ENCODE measurements around the gene ADAMTS17. TPM values are rescaled to one million over a fixed set of nuclear protein-coding genes. Genes with fewer than 3 reads are reported as not detected.

ADAMTS17 gene
- total RNA-seq, 1 donor from 2014 or later: 0.99 TPM

DNA sequence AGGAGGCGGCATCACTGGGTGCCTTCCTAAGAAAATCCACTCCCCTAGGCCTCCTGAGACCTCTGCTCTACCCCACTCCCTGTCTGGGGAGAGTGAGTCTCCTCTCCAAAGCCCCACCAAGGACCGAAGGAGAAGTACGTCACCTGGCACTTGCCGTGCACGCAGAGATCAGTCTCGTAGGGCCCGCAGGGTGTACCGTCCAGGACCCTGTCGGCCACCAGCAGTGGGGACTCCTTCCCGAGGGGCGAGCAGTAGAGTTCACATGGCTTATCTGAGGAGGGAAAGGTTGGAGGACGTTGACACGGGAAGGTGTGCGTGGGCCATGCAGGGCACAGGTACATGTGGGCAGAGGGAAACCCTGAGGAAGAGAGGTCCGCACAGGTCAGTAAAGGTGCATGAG, 232.9 kb downstream of the ADAMTS17 start:
- Histone ChIP-seq H3K36me3 (no peaks in the 10 kb centered on the region), H3K27ac (replicated peaks) (no peak overlapping the region), H3K4me3 (no peak overlapping the region), H3K9me3 (replicated peaks) (no peaks in the 10 kb centered on the region), H3K27me3 (ENCODE audit: low read depth) (no peaks in the 10 kb centered on the region), H3K4me1 (peaks cover 46% of the 10 kb centered on the region)
- intact Hi-C loops (cut with micrococcal nuclease): no loop called here
- no peak for DNase-seq
- TF ChIP-seq, protein P1, sequence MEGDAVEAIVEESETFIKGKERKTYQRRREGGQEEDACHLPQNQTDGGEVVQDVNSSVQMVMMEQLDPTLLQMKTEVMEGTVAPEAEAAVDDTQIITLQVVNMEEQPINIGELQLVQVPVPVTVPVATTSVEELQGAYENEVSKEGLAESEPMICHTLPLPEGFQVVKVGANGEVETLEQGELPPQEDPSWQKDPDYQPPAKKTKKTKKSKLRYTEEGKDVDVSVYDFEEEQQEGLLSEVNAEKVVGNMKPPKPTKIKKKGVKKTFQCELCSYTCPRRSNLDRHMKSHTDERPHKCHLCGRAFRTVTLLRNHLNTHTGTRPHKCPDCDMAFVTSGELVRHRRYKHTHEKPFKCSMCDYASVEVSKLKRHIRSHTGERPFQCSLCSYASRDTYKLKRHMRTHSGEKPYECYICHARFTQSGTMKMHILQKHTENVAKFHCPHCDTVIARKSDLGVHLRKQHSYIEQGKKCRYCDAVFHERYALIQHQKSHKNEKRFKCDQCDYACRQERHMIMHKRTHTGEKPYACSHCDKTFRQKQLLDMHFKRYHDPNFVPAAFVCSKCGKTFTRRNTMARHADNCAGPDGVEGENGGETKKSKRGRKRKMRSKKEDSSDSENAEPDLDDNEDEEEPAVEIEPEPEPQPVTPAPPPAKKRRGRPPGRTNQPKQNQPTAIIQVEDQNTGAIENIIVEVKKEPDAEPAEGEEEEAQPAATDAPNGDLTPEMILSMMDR (IDR thresholded peaks at IDR 0.05; ENCODE audit: borderline replicate concordance): no peak

DNA sequence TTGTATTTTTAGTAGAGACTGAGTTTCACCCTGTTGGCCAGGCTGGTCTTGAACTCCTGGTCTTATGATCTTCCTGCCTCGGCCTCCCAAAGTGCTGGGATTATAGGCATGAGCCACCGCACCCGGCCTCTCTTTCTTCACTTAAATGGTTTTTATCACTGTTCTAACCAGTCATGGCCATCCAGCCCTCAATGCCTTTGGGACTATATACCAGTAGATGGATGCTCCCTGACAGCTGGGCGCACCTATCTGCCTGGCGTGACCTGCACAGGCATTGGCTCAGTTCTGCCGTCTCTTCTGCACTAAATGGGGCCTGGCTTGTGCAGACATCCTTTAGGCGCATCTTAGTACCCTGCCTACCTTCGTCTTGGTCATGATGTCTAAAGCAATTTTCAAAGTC, 233.4 kb downstream of the ADAMTS17 start:
- intact Hi-C loops (cut with micrococcal nuclease): no loop called here
- no peak for DNase-seq
- no peaks in the 10 kb centered on the region for H3K36me3 ChIP-seq

DNA sequence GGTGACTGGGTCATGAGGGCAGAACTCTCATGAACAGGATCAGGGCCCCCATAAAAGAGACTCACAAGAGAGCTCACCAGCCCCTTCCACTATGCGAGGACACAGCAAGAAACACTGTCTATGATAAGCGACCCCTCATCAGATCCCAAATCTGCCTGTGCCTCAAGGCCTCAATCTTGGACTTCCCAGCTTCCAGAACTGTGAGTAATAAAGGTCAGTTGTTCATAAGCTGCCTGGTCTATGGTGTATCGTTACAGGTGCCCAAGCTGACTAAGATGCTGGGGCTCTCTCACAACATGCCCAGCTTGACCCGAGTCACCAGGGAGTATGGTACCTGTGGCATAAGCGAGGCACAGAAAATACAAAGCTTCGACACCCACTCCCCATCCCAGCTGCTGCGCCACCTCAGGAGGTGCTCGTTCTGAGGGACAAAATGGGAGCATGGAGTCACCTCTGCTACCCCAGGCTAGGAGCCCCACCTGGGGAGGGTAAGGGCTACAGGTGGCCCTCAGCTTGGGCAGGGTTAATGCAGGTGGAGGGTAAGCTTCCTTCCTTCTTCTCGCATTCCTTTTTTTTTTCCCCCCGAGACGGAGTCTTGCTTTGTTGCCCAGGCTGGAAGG, 234.1 kb downstream of the ADAMTS17 start:
- Histone ChIP-seq H3K27me3 (ENCODE audit: low read depth) (no peaks in the 10 kb centered on the region), H3K9me3 (replicated peaks) (no peaks in the 10 kb centered on the region), H3K4me3 (no peak overlapping the region), H3K36me3 (no peaks in the 10 kb centered on the region), H3K27ac (replicated peaks) (no peak overlapping the region), H3K4me1 (peaks cover 34% of the 10 kb centered on the region)
- intact Hi-C loops (cut with micrococcal nuclease): no loop called here
- DNase-seq: no peak
- TF ChIP-seq, protein P1 (IDR thresholded peaks at IDR 0.05; ENCODE audit: borderline replicate concordance): no peak

More for the DNA sequence above, 233.4 kb downstream of the ADAMTS17 start:
- Histone ChIP-seq H3K27ac (replicated peaks) (no peak overlapping the region), H3K4me1 (peaks cover 41% of the 10 kb centered on the region), H3K27me3 (ENCODE audit: low read depth) (no peaks in the 10 kb centered on the region), H3K9me3 (replicated peaks) (no peaks in the 10 kb centered on the region), H3K4me3 (no peak overlapping the region)
- TF ChIP-seq, protein P1 (IDR thresholded peaks at IDR 0.05; ENCODE audit: borderline replicate concordance): no peak

DNA sequence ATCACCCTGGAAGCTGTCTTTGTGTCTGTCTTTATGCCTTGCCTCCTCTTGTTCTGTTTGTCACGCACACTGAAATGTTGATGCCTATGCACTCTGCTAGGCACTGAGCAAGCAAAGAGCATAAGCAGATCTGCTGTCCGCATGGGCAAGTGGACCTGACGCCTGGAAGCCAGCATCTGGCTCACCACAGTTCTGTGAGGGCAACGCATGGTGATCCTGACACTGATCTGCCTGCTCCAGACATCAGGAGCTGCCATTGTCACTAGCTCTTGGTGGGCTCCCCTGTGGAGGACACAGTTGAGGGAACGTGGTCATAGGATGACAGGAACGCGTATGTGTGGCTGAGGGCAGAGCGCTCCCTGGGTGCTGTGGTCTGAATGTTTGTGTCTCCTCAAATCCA, 234.6 kb downstream of the ADAMTS17 start:
- TF ChIP-seq, protein P1 (IDR thresholded peaks at IDR 0.05; ENCODE audit: borderline replicate concordance): no peak
- no peaks in the 10 kb centered on the region for H3K9me3 ChIP-seq (replicated peaks)
- no peaks in the 10 kb centered on the region for H3K36me3 ChIP-seq
- no peak for DNase-seq
- peaks cover 29% of the 10 kb centered on the region for H3K4me1 ChIP-seq
- H3K27me3 ChIP-seq (ENCODE audit: low read depth): no peaks in the 10 kb centered on the region
- H3K27ac ChIP-seq (replicated peaks): no peak overlapping the region
- intact Hi-C loops (cut with micrococcal nuclease): no loop called here
- no peak overlapping the region for H3K4me3 ChIP-seq

DNA sequence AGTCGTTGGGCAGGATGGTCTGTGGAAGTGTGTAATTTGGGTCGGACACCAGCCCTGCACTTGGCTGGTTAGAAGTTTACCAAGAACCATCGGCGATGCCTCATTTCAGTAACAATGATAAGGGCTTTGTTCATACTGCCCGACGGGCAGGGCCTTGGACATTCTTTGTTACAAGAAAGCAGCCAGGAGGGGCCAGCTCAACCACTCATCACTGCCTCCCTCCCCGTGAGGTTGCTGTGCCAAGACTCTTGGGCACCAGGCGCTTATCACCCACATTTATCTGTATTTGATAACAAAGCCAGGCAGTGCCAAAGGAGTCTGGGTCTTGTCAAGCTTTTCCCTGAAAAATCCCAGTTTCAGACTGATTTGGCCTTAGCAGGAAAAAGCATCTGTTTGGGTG, 235.0 kb downstream of the ADAMTS17 start:
- TF ChIP-seq, protein P1 (IDR thresholded peaks at IDR 0.05; ENCODE audit: borderline replicate concordance): no peak
- no peak overlapping the region for H3K27ac ChIP-seq (replicated peaks)
- intact Hi-C loops (cut with micrococcal nuclease): no loop called here

More for the DNA sequence above, 235.0 kb downstream of the ADAMTS17 start:
- no peaks in the 10 kb centered on the region for H3K9me3 ChIP-seq (replicated peaks)
- no peak overlapping the region for H3K4me3 ChIP-seq
- DNase-seq: no peak
- H3K36me3 ChIP-seq: no peaks in the 10 kb centered on the region
- H3K4me1 ChIP-seq: peaks cover 24% of the 10 kb centered on the region
- H3K27me3 ChIP-seq (ENCODE audit: low read depth): no peaks in the 10 kb centered on the region
